NK-92 (cell line): ENCODE measurements around the gene S1PR5.

Source experiments
- DNase-seq: peaks from one replicate; lab custom pipeline; 2025; ENCODE audit not compliant: unreplicated experiment; lab: John Stamatoyannopoulos, UW

S1PR5 gene

DNA sequence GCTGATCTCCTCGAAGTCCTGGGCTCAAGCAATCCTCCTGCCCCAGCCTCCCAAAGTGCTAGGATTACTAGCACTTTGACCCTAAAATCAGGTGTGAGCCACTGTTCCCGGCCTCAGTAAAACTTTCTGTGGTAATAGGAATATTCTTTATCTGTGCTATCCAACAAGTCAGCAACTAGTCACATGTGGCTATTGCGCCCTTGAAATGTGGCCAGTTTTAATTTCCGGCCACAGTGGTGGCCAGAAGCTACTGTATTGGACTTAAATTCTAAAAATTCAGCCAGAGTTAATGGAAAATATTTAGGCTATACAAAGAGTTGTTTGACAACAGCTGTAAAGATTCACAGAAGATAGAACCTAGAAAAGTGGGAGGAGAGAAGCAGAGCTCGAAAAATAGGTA, 44.1 kb downstream of the S1PR5 start:
- DNase-seq: no peak

DNA sequence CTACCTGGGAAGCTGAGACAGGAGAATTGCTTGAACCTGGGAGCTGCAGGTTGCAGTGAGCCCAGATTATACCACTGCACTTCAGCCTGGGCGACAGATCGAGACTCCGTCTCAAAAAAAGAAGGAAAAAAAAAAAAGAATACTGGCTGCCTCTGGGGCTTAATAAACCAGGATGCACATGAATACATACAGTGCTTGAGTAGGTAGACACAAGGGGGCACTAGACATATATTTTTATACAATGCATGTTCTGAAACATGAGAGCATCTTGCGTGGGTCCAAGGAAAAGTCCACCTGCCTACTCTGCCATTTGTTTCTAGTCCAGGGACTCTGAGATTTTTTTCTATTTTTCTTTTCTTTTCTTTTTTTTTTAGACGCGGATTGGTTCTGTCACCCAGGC, 45.3 kb downstream of the S1PR5 start:
- DNase-seq: no peak

DNA sequence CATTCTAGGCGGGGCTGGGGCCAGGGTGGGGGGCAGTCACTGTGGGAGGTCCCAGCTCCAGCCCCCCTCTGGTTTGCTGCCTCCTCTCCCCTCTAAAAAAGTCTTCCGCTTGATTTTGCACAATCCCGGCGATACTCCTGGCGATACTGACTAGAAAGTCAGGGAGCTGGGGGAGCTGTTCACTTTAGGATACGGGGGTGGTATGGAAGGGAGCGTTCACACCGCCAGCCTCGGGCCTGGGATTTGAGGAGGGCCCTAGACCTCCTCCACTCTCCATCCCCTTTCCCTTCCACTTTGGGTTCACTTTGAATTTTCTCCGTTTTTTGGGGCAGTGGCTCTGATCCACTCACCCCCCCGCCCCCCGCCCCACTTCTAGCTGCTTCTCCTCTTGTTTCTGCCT, 49.1 kb downstream of the S1PR5 start:
- DNase-seq: no peak

DNA sequence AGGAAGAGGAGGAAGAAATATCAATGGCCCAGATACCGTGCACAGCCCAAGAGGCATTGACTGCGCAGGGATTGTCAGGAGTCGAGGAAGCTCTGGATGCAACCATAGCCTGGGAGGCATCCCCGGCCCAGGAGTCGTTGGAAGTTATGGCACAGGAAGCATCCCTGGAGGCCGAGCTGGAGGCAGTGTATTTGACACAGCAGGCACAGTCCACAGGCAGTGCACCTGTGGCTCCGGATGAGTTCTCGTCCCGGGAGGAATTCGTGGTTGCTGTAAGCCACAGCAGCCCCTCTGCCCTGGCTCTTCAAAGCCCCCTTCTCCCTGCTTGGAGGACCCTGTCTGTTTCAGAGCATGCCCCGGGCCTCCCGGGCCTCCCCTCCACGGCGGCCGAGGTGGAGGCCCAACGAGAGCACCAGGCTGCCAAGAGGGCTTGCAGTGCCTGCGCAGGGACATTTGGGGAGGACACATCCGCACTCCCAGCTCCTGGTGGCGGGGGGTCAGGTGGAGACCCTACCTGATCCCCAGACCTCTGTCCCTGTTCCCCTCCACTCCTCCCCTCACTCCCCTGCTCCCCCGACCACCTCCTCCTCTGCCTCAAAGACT, 50.0 kb downstream of the S1PR5 start:
- no peak for DNase-seq

DNA sequence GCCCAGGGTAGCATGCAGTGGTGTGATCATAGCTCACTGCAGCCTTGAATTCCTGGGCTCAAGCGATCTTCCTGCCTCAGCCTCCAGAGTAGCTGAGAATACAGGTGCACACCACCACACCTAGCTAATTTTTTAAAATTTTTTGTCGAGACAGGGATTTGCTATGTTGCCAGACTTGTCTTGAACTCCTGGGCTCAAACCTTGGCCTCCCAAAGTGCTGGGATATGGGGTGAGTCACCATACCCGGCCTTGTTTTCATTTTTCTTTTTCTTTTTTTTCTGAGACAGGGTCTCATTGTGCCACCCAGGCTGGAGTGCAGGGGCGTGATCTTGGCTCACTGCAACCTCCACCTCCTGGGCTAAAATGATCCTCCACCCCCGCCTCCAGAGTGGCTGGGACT, 52.8 kb downstream of the S1PR5 start:
- DNase-seq: no peak
